ENCODE measurements around the gene FRS3. TPM values are rescaled to one million over a fixed set of nuclear protein-coding genes. Genes with fewer than 3 reads are reported as not detected.

The FRS3 gene
- total and polyA plus RNA-seq, 2 of the 13 experiments (the other 11 are each of a cell fraction or from before 2014, with no cell fraction given), result 3.0 to 7.4 TPM

- peak; percentile 88; the same call in 1 of the 2 replicates for TF ChIP-seq ZNF598 (CRISPR knock-in tag; IDR thresholded peaks at IDR 0.05; ENCODE audit: borderline replicate concordance)
- TF ChIP-seq NFE2L2 (IDR thresholded peaks at IDR 0.05; ENCODE audit: low read length), result no peak
- TF ChIP-seq MXD4 (CRISPR knock-in tag; IDR thresholded peaks at IDR 0.05), result no peak
- TF ChIP-seq LRRFIP1 (CRISPR knock-in tag; conservative IDR thresholded peaks at IDR 0.05), result no peak
- peak; percentile 74 for TF ChIP-seq KAT8 (CRISPR knock-in tag; IDR thresholded peaks at IDR 0.05)
- no peak for TF ChIP-seq ZNF780A (CRISPR knock-in tag; IDR thresholded peaks at IDR 0.05)
- no peak for TF ChIP-seq KDM6A (CRISPR knock-in tag; IDR thresholded peaks at IDR 0.05; ENCODE audit: low read depth)
- TF ChIP-seq UBTF (CRISPR knock-in tag; IDR thresholded peaks at IDR 0.05), result peak; percentile 72
- peak; percentile 61 for TF ChIP-seq RXRB (CRISPR knock-in tag; IDR thresholded peaks at IDR 0.05; ENCODE audit: borderline replicate concordance)
- TF ChIP-seq DNMT3B (CRISPR knock-in tag; conservative IDR thresholded peaks at IDR 0.05), result no peak
- TF ChIP-seq ZNF678 (CRISPR knock-in tag; IDR thresholded peaks at IDR 0.05), result no peak
- TF ChIP-seq ZNF720 (CRISPR knock-in tag; IDR thresholded peaks at IDR 0.05), result no peak
- no peak for TF ChIP-seq PRDM10 (CRISPR knock-in tag; IDR thresholded peaks at IDR 0.05; ENCODE audit: low read depth)
- TF ChIP-seq GMEB2 (CRISPR knock-in tag; IDR thresholded peaks at IDR 0.05; ENCODE audit: low read depth), result no peak
- no peak for TF ChIP-seq ZNF878 (CRISPR knock-in tag; IDR thresholded peaks at IDR 0.05)
- peak; percentile 89 for TF ChIP-seq KMT2A (CRISPR knock-in tag; IDR thresholded peaks at IDR 0.05)
- peak; percentile 47 for TF ChIP-seq JUND (CRISPR knock-in tag; IDR thresholded peaks at IDR 0.05)
- peak; percentile 82; the same call in 1 of the 2 replicates for TF ChIP-seq KAT7 (CRISPR knock-in tag; IDR thresholded peaks at IDR 0.05; ENCODE audit: borderline replicate concordance)
- peak; percentile 70 for TF ChIP-seq ZNF501 (CRISPR knock-in tag; IDR thresholded peaks at IDR 0.05)
These were observed 56.0 kb downstream of the FRS3 start (continued) for GRCh38 chr6:41723530-41724227.
